H9 (cell line): Measurements from ENCODE around the gene USP9X. TPM values are rescaled to one million over a fixed set of nuclear protein-coding genes. Genes with fewer than 3 reads are reported as not detected.
A peak's percentile ranks its signal among the peaks of the same experiment; 100 is the strongest.

ENCODE experiments used
- DNase-seq: peaks from one replicate; pipeline ENCODE4 v3.0.0-alpha.2; 2017
- H2AFZ ChIP-seq: one replicate; pipeline ENCODE4 v1.6.1; 2013; ENCODE audit warnings: mild to moderate bottlenecking, low read length, control low read depth, moderate library complexity
- H2AK5ac ChIP-seq: 2 replicates; pipeline ENCODE4 v1.6.1; 2013; ENCODE audit warnings: low read length, control low read depth, mixed read lengths; ENCODE audit not compliant: insufficient read length
- H2BK120ac ChIP-seq: one replicate; pipeline ENCODE4 v1.6.1; 2013; ENCODE audit warnings: low read depth, mild to moderate bottlenecking, low read length, control low read depth, inconsistent platforms; ENCODE audit not compliant: poor library complexity, severe bottlenecking
- H2BK12ac ChIP-seq: 2 replicates; pipeline ENCODE4 v1.6.1; 2013; ENCODE audit warnings: low read length, control low read depth, mixed read lengths, low read depth; ENCODE audit not compliant: insufficient read length
- H2BK15ac ChIP-seq: 2 replicates; pipeline ENCODE4 v1.6.1; 2013; ENCODE audit warnings: low read depth, low read length, control low read depth
- H2BK20ac ChIP-seq: one replicate; pipeline ENCODE4 v1.6.1; 2013; ENCODE audit warnings: low read depth, mild to moderate bottlenecking, low read length, control low read depth, inconsistent platforms; ENCODE audit not compliant: poor library complexity, severe bottlenecking
- H2BK5ac ChIP-seq: 2 replicates; pipeline ENCODE4 v1.6.1; 2013; ENCODE audit warnings: low read length, control low read depth, mixed read lengths; ENCODE audit not compliant: insufficient read length
- H3K14ac ChIP-seq: 2 replicates; pipeline ENCODE4 v1.6.1; 2013; ENCODE audit warnings: low read length, control low read depth; ENCODE audit not compliant: insufficient read depth
- H3K18ac ChIP-seq: 2 replicates; pipeline ENCODE4 v1.6.1; 2013; ENCODE audit warnings: low read depth, mild to moderate bottlenecking, mixed read lengths, low read length, control low read depth; ENCODE audit not compliant: insufficient read length
- H3K23ac ChIP-seq: 2 replicates; pipeline ENCODE4 v1.6.1; 2013; ENCODE audit warnings: low read length, control low read depth, mixed read lengths, low read depth; ENCODE audit not compliant: insufficient read length
- H3K23me2 ChIP-seq: 2 replicates; pipeline ENCODE4 v1.6.1; 2013; ENCODE audit warnings: low read depth, mild to moderate bottlenecking, mixed read lengths, low read length, control low read depth; ENCODE audit not compliant: insufficient read length, poor library complexity, severe bottlenecking
- H3K27ac ChIP-seq: 2 replicates; pipeline ENCODE4 v1.5.1; 2013; ENCODE audit warnings: low read length, control low read depth, mixed read lengths, low read depth; ENCODE audit not compliant: insufficient read length
- H3K27me3 ChIP-seq: 2 replicates; pipeline ENCODE4 v1.6.1; 2013; ENCODE audit warnings: low read length, control low read depth, inconsistent platforms; ENCODE audit not compliant: insufficient read depth
- H3K4ac ChIP-seq: 2 replicates; pipeline ENCODE4 v1.6.1; 2013; ENCODE audit warnings: low read depth, mild to moderate bottlenecking, control low read depth, inconsistent platforms, low read length, moderate library complexity
- H3K4me1 ChIP-seq: 2 replicates; pipeline ENCODE4 v1.6.1; 2013; ENCODE audit warnings: low read length, control low read depth, inconsistent platforms; ENCODE audit not compliant: insufficient read depth
- H3K4me2 ChIP-seq: 2 replicates; pipeline ENCODE4 v1.6.1; 2013; ENCODE audit warnings: low read length, control low read depth, mixed read lengths; ENCODE audit not compliant: insufficient read length, insufficient read depth
- H3K56ac ChIP-seq: 2 replicates; pipeline ENCODE4 v1.6.1; 2013; ENCODE audit warnings: low read depth, mild to moderate bottlenecking, mixed read lengths, low read length, control low read depth; ENCODE audit not compliant: insufficient read length
- H3K79me1 ChIP-seq: 2 replicates; pipeline ENCODE4 v1.6.1; 2013; ENCODE audit warnings: low read depth, mild to moderate bottlenecking, moderate library complexity, low read length, control low read depth, inconsistent platforms; ENCODE audit not compliant: insufficient read depth, poor library complexity, severe bottlenecking
- H3K79me2 ChIP-seq: 2 replicates; pipeline ENCODE4 v1.6.1; 2013; ENCODE audit warnings: low read length, control low read depth, inconsistent platforms; ENCODE audit not compliant: insufficient read depth
- H3K9ac ChIP-seq: 2 replicates; pipeline ENCODE4 v1.6.1; 2013; ENCODE audit warnings: low read length, control low read depth, mixed read lengths; ENCODE audit not compliant: insufficient read length; ENCODE audit errors: extremely low read depth
- H3K9me3 ChIP-seq: one replicate; pipeline ENCODE4 v1.6.1; 2013; ENCODE audit warnings: low read depth, low read length, inconsistent platforms; ENCODE audit not compliant: control insufficient read depth
- H3T11ph ChIP-seq: one replicate; pipeline ENCODE4 v1.6.1; 2013; ENCODE audit warnings: mild to moderate bottlenecking, low read length, control low read depth, inconsistent platforms
- H4K20me1 ChIP-seq: one replicate; pipeline ENCODE4 v1.6.1; 2013; ENCODE audit not compliant: control insufficient read depth, insufficient read length, insufficient read depth
- H4K5ac ChIP-seq: 2 replicates; pipeline ENCODE4 v1.6.1; 2013; ENCODE audit warnings: low read depth, mild to moderate bottlenecking, mixed read lengths, low read length, control low read depth; ENCODE audit not compliant: insufficient read length
- H4K8ac ChIP-seq: replicated peaks from 2 replicates; pipeline ENCODE4 v1.6.1; 2013; ENCODE audit warnings: low read length, control low read depth, mixed read lengths, low read depth; ENCODE audit not compliant: insufficient read length
- H4K91ac ChIP-seq: 2 replicates; pipeline ENCODE4 v1.6.1; 2013; ENCODE audit warnings: low read depth, mild to moderate bottlenecking, moderate library complexity, mixed read lengths, low read length, control low read depth; ENCODE audit not compliant: insufficient read length
- H3K27ac Mint-ChIP-seq, 3 experiments: 2 replicates in 2 of 3; 3 replicates in 1 of 3; pipeline ENCODE4 v1.8.0; 2020 to 2021; ENCODE audit warnings: mixed read lengths in 3 of 3, mild to moderate bottlenecking in 1 of 3, moderate library complexity in 1 of 3
- H3K27me3 Mint-ChIP-seq: 2 replicates; pipeline ENCODE4 v1.8.0; 2021; ENCODE audit warnings: low read depth, mild to moderate bottlenecking, moderate library complexity, mixed read lengths
- H3K36me3 Mint-ChIP-seq, 3 experiments: 2 replicates in 2 of 3; 3 replicates in 1 of 3; pipeline ENCODE4 v1.8.0; 2020 to 2021; ENCODE audit warnings: low read depth in 3 of 3, mixed read lengths in 3 of 3; ENCODE audit not compliant: insufficient read depth in 1 of 3
- H3K4me1 Mint-ChIP-seq, 2 experiments: 2 replicates each; pipeline ENCODE4 v1.8.0; 2020; ENCODE audit warnings: mixed read lengths in 2 of 2
- H3K4me3 Mint-ChIP-seq, 2 experiments: 2 replicates in 1 of 2; 3 replicates in 1 of 2; pipeline ENCODE4 v1.8.0; 2020 to 2021; ENCODE audit warnings: mild to moderate bottlenecking in 2 of 2, mixed read lengths in 2 of 2, moderate library complexity in 1 of 2
- H3K9me3 Mint-ChIP-seq, 2 experiments: 2 replicates in 1 of 2; 3 replicates in 1 of 2; pipeline ENCODE4 v1.8.0; 2020; ENCODE audit warnings: mild to moderate bottlenecking in 2 of 2, mixed read lengths in 2 of 2, moderate library complexity in 1 of 2
- total RNA-seq: library from RNA; stranded (reverse); gene quantifications from 2 replicates; pipeline ENCODE4 v1.2.1, GENCODE V29; 2021
- TF ChIP-seq, protein P1 (sequence below): fragments of 200-600 bp; sonication (generic); conservative IDR thresholded peaks from 3 replicates; pipeline ENCODE4 v1.8.0; 2021; ENCODE audit warnings: antibody characterized with exemption, mild to moderate bottlenecking

USP9X gene
- total RNA-seq, 1 experiment from 2014 or later, result 284 TPM

DNA sequence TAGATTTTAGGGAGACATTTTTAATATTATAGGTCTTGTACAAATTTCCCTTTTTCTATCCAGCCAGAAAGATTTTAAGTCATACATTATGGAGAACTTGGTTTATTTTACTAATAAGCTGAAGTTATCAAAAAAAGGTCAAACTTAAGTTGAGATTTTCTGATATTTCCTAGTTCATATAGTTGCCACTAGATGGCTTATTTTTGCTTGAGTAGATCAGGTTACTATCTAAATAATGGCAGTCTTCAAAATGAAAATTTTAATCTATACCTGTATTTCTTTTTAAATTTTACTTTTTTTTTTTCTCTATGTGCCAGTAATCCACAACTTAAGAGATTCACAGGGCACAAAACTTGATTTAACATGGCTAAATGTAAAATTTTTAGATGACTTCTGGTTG, 52.3 kb downstream of the USP9X start:
- H3K27me3 Mint-ChIP-seq, result peaks cover 1% of the 10 kb centered on the region; the same call in 1 of the 2 replicates
- H3K79me1 ChIP-seq, result no peaks in the 10 kb centered on the region
- H3K4me3 Mint-ChIP-seq, result no peak overlapping the region
- no peak overlapping the region for H3T11ph ChIP-seq
- H3K27ac Mint-ChIP-seq, result no peak overlapping the region
- H3K56ac ChIP-seq, result no peak overlapping the region
- H2BK15ac ChIP-seq, result no peak overlapping the region
- H3K9me3 Mint-ChIP-seq, result peaks cover 37 to 43% of the 10 kb centered on the region in 2 experiments
- H3K27me3 ChIP-seq, result no peaks in the 10 kb centered on the region
- no peak for DNase-seq
- H3K4me1 ChIP-seq, result no peaks in the 10 kb centered on the region
- H4K20me1 ChIP-seq, result no peaks in the 10 kb centered on the region
- no peak overlapping the region for H3K14ac ChIP-seq
- no peak overlapping the region for H2BK20ac ChIP-seq
- no peaks in the 10 kb centered on the region for H3K9me3 ChIP-seq
- H2BK12ac ChIP-seq, result no peak overlapping the region
- no peak overlapping the region for H2BK120ac ChIP-seq
- H3K9ac ChIP-seq, result no peak overlapping the region
- H4K8ac ChIP-seq, result no peak overlapping the region
- H4K91ac ChIP-seq, result no peak overlapping the region
- H2BK5ac ChIP-seq, result no peak overlapping the region
- H4K5ac ChIP-seq, result no peak overlapping the region
- peaks cover 4 to 13% of the 10 kb centered on the region in 2 experiments; a peak in 3 of 4 replicates for H3K4me1 Mint-ChIP-seq
- no peak overlapping the region for H3K4me2 ChIP-seq
- no peak overlapping the region for H3K23ac ChIP-seq
- TF ChIP-seq, protein P1, sequence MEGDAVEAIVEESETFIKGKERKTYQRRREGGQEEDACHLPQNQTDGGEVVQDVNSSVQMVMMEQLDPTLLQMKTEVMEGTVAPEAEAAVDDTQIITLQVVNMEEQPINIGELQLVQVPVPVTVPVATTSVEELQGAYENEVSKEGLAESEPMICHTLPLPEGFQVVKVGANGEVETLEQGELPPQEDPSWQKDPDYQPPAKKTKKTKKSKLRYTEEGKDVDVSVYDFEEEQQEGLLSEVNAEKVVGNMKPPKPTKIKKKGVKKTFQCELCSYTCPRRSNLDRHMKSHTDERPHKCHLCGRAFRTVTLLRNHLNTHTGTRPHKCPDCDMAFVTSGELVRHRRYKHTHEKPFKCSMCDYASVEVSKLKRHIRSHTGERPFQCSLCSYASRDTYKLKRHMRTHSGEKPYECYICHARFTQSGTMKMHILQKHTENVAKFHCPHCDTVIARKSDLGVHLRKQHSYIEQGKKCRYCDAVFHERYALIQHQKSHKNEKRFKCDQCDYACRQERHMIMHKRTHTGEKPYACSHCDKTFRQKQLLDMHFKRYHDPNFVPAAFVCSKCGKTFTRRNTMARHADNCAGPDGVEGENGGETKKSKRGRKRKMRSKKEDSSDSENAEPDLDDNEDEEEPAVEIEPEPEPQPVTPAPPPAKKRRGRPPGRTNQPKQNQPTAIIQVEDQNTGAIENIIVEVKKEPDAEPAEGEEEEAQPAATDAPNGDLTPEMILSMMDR, result peak; percentile 57
- H3K23me2 ChIP-seq, result no peaks in the 10 kb centered on the region
- no peak overlapping the region for H2AFZ ChIP-seq
- peaks cover 31 to 76% (median 68%) of the 10 kb centered on the region in 3 experiments for H3K36me3 Mint-ChIP-seq
- H3K18ac ChIP-seq, result no peak overlapping the region
- no peak overlapping the region for H2AK5ac ChIP-seq
- no peak overlapping the region for H3K27ac ChIP-seq
- H3K79me2 ChIP-seq, result peaks cover 3% of the 10 kb centered on the region; the same call in 1 of the 2 replicates
- no peak overlapping the region for H3K4ac ChIP-seq
